GM12874 (cell line): ENCODE measurements around the gene SNAI3.

Source experiments
- CTCF ChIP-seq: IDR thresholded peaks from 2 replicates; pipeline ENCODE4 v1.5.1; 2011; ENCODE audit warnings: low read depth, mild to moderate bottlenecking, control low read depth, low read length, moderate library complexity; ENCODE audit not compliant: insufficient read depth

Gene SNAI3

GRCh38 chr16:88640498-88641247 lies 45.6 kb downstream of the SNAI3 start:
- TF ChIP-seq CTCF = no peak

DNA sequence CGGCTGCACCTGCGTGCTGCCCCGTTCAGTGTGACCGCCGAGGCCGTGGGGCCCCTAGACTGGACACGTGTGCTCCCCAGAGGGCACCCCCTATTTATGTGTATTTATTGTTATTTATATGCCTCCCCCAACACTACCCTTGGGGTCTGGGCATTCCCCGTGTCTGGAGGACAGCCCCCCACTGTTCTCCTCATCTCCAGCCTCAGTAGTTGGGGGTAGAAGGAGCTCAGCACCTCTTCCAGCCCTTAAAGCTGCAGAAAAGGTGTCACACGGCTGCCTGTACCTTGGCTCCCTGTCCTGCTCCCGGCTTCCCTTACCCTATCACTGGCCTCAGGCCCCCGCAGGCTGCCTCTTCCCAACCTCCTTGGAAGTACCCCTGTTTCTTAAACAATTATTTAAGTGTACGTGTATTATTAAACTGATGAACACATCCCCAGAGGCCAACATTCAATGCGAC lies 46.2 kb downstream of the SNAI3 start:
- no peak for TF ChIP-seq CTCF

DNA sequence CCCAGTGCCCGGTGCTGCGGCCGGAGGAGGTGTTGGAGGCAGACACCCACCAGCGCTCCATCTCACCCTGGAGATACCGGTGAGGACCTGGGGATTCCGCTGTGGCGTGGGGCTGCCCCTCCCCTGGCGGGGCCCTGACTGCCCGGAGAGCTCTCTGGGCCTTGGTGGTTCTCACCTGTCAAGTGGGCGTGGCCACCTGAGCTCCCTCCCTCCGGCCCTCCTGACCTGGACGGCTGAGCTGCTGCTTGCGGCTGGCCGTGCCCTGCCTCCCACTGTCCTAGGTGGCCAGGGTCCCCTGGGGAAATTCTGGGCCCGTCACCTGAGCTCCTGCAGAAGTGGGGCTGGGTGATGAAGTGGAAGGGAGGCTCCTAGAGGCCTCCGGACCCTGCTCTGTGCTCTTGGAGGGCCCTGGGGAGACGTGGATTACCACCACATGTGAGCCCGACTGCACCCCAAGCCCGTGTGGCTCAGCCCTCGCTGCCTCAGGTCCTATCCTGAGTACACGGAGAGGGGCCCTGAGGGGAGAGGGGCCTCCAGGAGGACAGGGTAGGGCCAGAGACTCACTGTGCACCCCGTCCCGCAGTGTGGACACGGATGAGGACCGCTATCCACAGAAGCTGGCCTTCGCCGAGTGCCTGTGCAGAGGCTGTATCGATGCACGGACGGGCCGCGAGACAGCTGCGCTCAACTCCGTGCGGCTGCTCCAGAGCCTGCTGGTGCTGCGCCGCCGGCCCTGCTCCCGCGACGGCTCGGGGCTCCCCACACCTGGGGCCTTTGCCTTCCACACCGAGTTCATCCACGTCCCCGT lies 46.9 kb downstream of the SNAI3 start:
- no peak for TF ChIP-seq CTCF

GRCh38 chr16:88638323-88639230 lies 47.7 kb downstream of the SNAI3 start, which contains the start of gene IL17C:
Gene IL17C, plus strand, starts transcription at chr16:88638572. Its CDS starts 70 bp downstream, at chr16:88638642.
- TF ChIP-seq CTCF = no peak

- TF ChIP-seq CTCF = no peak
These were observed 49.6 kb downstream of the SNAI3 start for GRCh38 chr16:88636488-88637265.

DNA sequence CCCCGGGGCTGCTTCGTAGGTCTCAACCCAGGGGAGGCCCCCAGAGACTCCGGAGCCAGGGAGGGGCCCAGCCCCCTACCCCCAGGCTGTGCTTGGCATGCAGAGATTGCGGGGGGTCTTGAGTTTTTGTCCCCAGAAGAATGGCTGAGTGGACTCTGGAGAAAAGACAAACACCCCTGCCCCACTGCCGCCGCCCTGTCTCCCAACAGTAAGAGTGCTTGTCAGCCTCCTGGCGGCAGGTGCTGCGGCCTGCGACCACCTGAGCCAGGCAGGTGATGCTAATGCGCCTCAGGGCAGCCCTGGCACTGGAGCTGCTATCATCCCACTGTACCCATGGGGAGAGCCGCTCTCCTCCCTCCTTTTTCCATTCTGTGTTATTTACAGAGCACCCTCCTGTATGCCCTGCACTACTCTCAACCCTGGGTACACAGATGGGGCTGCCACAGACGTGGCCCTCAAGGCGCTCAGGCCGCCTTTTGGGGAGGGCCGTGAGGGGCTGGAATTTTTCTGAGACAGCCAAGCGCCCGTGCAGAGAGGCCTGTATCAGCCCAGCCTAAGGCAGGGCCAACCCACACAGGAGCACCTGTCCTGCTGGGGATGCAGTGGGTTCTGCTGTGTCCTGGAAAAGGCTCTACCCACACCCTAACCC lies 50.5 kb downstream of the SNAI3 start:
- no peak for TF ChIP-seq CTCF
